NCI-H345 treated with DMSO at 0.1 percent for 48 hours (cell line): ENCODE results near the gene CLGN.
A peak's percentile ranks its signal among the peaks of the same experiment; 100 is the strongest.
"Not testable (repeated sequence)": the region's sequence is repeated elsewhere in the genome, so short reads cannot be mapped to it uniquely, and the experiment has no call there.

Experiments used
- DNase-seq: peaks from one replicate; lab custom pipeline; 2025; ENCODE audit not compliant: unreplicated experiment; lab: John Stamatoyannopoulos, UW

CLGN gene, protein sequence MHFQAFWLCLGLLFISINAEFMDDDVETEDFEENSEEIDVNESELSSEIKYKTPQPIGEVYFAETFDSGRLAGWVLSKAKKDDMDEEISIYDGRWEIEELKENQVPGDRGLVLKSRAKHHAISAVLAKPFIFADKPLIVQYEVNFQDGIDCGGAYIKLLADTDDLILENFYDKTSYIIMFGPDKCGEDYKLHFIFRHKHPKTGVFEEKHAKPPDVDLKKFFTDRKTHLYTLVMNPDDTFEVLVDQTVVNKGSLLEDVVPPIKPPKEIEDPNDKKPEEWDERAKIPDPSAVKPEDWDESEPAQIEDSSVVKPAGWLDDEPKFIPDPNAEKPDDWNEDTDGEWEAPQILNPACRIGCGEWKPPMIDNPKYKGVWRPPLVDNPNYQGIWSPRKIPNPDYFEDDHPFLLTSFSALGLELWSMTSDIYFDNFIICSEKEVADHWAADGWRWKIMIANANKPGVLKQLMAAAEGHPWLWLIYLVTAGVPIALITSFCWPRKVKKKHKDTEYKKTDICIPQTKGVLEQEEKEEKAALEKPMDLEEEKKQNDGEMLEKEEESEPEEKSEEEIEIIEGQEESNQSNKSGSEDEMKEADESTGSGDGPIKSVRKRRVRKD

GRCh38 chr4:140427106-140427918, at the start of gene CLGN:
Gene CLGN, minus strand, starts transcription at chr4:140427648. Its CDS starts 14,570 bp downstream, at chr4:140413078.
- DNase-seq: peak; percentile 62

GRCh38 chr4:140472156-140472555, 44.7 kb upstream of the CLGN start:
- DNase-seq: no peak

GRCh38 chr4:140469791-140470733, 42.6 kb upstream of the CLGN start:
- no peak for DNase-seq

DNA sequence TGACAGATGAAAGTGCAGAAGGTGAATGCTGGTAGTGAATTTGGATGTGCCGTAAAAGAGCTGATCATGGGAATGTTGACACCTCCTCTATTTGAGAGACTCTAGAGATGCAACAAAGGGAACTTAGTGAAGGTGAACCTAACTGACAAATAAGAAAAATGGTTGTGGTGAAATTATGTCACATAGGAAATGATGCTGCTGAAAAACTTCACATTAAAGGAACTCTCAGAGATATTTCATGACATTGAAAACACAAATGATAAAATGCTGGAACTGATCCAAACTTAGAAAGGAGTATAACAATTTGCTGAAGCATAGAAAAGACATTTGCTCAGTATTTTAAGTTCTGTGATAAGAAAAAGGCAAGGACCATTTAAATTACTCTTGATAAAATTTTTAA, 38.7 kb upstream of the CLGN start:
- no peak for DNase-seq

GRCh38 chr4:140463614-140464013, 36.2 kb upstream of the CLGN start:
- no peak for DNase-seq

- DNase-seq: no peak
Measured at GRCh38 chr4:140463182-140463581, 35.7 kb upstream of the CLGN start.

GRCh38 chr4:140450352-140450751, 22.9 kb upstream of the CLGN start:
- no peak for DNase-seq

DNA sequence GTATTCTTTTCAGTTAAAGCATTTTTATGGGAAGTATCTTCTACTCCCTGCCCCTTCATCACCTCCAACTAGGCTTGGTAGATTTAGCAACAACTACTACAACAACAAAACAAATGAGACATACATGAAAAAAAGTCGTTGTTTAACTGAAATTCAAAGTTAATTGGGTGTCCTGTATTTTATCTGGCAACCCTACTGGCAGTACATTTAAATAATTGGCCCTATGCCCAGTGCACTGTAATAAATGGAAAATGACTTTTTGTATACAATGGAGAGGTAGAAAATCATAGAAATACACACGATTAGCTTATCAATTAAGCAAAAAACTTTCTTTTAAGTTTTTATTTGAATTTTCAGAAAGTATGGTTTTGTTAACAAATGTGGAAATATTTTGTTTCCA, 21.4 kb upstream of the CLGN start:
- DNase-seq: no peak

DNA sequence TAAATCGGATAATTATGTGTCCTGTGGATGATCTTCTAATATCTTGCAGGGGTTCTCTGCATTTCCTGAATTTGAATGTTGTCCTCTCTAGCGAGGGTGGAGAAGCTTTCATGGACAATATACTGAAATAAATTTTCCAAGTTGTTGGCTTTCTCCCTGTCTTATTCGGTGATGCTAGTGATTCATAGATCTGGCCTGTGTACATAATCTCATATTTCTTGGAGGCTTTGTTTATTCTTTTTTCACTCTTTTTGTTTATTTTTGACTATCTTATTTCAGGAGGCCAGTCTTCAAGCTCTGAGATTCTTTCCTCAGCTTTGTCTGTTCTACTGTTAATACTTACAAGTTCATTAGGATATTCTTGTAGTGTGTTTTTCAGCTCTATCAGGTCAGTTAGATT, 20.7 kb upstream of the CLGN start:
- no peak for DNase-seq

DNA sequence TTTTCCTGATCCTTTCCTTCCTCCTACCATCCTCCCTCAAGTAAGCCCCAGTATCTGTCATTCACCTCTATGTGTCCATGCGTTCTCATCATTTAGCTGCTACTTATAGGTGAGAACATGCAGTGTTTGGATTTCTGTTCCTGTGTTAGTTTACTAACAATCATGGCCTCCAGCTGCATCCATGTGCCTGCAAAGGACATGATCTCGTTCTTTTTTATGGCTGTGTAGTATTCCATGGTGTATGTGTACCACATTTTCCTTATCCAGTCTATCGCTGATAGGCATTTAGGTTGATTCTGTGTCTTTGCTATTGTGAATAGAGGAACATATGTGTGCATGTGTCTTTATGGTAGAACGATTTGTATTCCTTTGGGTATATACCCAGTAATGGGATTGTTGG, 16.9 kb upstream of the CLGN start:
- DNase-seq: not testable (repeated sequence)

DNA sequence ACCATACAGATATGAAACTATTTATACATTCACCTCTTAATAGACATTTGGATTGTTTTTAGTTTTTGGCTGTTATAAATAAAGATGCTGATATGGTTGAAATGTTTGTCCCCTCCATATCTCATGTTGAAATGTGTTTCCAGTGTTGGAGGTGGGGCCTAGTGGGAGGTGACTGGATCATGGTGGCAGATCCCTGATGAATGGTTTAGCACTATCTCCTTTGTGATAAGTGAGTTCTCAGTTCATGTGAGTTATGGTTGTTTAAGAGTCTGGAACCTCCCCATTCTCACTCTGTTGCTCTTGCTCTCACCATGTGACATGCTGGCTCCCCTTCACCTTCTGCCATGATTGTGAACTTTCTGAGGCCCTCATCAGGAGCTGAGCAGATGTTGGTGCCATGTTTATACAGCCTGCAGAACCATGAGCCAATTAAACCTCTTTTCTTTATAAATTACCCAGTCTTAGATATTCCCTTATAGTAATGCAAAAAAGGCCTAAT, 12.2 kb upstream of the CLGN start:
- no peak for DNase-seq

- DNase-seq: no peak
Measured at GRCh38 chr4:140427919-140428471, 547 bp upstream of the CLGN start.

GRCh38 chr4:140426610-140427105, 790 bp downstream of the CLGN start:
- DNase-seq: peak; percentile 38

GRCh38 chr4:140423106-140423505, 4.3 kb downstream of the CLGN start:
- no peak for DNase-seq

GRCh38 chr4:140413130-140413969, 14.1 kb downstream of the CLGN start:
- not testable (repeated sequence) for DNase-seq

- DNase-seq: no peak
Measured at GRCh38 chr4:140408974-140409373, 18.5 kb downstream of the CLGN start.

DNA sequence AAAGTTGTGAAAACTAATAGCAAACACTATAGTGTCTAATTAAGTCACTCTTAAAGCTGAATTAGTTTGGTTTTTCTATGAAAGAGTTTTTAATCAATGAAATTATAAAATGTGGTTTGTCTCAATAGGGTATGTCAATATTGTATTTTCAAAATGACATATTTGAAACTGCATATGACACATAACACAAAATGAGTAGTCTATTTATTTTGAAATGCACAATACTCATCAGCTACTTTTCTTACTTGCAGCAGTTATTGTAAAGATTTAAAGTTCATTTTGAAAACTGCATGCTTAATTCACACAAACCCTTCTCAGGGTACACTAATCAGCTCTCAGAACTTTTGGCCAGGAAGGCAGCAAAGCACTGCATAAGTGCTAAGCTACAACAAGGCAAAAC, 21.2 kb downstream of the CLGN start:
- DNase-seq: no peak

GRCh38 chr4:140400111-140400510, 27.3 kb downstream of the CLGN start:
- DNase-seq: no peak

DNA sequence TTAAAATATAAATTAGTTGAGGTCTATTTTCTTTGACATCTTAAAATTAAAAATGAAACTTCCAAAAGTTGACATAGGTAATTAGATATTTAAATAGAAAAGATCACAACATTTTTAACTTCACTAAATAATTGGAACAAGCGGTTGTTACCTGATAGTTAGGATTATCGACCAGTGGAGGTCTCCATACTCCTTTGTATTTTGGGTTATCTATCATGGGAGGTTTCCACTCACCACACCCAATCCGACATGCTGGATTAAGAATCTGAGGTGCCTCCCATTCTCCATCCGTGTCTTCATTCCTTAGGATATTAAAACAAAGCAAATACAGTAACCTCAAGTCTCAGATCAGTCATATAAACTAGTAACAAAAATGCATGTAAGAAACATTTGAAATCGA, 31.8 kb downstream of the CLGN start:
- no peak for DNase-seq
